HG02943 (cell line): Measurements from ENCODE around the gene SH3RF3.
A peak's percentile ranks its signal among the peaks of the same experiment; 100 is the strongest.

ENCODE experiments used
- ATAC-seq: cut with Tn5 transposase; IDR thresholded peaks from one replicate; pipeline ENCODE4 v1.9.1; 2021; ENCODE audit warnings: mild to moderate bottlenecking, low read depth, moderate library complexity; ENCODE audit not compliant: unreplicated experiment

The SH3RF3 gene

DNA sequence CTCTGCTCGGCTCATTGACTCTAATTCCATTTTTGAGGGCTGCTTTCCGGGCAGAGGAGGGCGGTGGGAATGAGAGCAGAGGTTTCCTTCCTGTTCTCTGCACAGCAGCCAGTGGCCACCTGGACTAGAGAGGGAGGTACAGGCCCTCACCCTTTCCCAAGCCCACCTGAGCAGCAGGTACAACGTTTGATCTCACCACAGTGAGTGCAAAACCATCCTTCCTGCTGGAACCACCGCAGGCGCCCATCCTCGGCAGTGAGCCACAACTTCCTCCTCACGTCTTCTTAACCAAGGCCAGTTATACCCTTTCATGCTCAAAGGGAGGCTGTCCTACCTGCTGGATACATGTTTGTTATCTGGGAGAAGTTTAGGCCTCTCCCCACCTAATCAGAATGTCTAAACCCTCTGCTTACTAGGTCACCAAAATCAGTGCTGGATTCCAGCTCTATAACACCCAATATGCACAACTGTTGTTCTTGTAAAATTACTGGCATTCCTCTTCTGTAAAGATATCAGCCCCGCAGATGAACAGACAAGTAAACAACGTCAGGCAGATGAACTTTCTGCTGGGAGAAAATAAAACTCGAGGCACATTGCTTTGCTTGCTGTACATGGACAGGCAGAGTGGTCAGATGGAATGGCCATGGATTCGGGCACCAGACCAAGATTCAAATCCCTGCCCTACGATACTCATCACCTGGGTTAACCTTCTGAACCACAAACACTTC is 191.4 kb downstream of the SH3RF3 start:
- no peak for ATAC-seq

DNA sequence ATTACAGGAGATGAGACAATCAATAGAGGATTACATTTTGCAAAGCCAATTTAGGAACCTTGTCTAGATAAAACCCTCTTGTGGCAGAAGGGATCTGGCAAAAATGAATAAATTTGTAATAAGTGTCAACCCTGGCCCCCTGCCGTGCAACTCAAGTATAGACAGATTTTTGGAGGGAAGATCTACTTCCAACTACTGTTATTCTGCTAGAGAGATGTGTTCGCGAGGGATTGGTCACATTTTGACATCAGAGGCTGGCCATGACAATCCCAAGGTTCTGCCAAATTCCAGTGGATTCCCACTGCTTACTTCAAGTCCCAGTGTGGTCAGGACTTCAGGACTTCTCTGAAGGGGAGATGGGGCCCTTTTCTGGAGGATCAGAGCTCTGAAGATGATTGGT is 192.6 kb downstream of the SH3RF3 start:
- no peak for ATAC-seq

DNA sequence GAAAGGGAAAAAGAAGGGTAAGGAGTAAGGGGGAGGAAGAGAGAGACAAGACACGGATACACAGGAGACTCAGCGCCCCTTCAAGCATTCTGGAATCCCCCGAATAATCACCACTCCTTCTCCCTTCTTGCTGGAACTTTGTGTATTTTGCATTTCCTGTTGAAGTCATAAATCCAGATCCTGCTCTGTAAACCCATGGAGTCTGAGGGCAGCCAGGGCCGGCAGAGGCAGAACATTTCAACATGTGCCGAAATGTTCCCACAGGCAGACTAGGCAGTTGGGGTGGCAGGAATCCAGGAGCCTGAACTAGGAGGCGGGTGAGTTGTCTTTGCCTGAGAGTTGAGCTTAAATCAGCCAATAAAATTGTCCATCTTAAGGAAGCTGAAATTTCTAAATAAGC is 193.1 kb downstream of the SH3RF3 start:
- ATAC-seq = no peak

DNA sequence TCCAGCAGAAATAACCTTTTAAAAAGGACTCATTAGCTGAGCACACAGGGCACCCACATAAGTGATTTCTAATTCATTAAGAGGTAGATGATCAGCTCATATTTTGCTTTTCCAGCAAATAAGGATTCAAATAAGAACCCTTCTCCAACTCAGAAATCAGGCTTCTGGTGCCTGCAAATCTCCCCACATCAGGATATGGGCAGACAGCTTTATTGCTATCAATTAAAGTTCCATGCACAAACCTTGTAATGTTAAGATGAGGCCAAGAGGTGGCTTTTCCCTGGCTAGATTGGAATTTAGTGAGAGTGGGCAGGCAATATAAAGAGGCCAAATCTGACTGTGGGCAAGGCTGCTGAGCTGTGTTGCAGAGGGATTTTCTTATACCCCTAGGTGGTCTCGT is 193.6 kb downstream of the SH3RF3 start:
- no peak for ATAC-seq

DNA sequence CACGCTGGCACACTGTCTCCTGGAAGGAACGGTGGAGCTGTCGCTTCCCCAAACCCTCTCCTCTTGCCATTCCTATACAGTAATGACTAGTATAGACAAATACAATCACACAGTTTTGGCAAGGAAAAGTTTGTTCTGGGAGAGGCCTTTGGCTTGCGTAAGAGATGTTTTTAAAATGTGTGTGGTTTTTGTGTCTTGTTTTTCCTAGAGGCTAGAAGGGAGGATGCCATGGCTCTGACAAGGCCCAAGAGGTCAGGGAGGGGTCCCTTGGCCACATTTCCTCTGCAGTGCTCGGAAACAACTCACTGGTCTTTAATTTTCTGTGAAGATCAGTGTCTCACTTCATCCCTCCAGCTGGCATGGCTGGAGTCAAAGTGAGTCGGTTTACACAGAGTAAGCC is 195.9 kb downstream of the SH3RF3 start:
- ATAC-seq = no peak

DNA sequence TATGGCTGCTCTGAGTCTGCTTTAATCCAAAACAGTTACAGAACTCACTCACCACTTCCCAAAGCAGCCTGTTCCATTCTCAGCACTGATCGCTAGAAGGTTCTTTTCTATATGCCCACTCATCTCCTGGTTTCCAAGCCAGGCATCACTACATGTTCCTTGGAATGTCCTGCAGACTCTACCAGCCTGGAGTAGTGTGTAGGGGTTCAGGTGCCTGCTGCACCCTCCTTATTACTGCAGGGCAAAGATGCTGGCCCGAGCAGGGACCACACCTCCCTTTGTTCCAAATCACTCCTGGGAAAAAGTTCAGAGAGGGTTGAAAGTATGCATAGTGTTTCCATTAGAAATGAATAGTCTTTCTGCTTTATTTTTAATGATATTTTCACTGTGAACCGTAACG is 196.6 kb downstream of the SH3RF3 start:
- ATAC-seq = no peak

DNA sequence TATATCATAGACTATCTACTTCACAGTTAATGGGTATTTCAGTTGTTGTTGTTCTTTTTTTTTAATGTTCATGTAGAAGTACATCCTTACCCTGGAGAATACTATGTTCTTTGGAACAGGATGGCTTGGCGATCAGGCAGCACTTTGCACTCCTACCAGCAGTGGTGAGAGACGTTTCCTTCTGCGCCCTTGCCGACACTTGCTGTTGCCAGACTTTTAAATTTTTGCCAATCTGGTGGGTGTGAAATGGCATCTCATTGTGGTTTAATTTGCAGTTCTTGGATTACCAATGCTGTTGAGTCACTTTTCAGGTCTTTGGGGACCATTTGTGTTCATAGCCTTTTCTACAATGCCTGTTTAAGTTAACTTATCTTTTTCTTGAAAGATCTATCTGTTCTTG is 197.3 kb downstream of the SH3RF3 start:
- no peak for ATAC-seq

DNA sequence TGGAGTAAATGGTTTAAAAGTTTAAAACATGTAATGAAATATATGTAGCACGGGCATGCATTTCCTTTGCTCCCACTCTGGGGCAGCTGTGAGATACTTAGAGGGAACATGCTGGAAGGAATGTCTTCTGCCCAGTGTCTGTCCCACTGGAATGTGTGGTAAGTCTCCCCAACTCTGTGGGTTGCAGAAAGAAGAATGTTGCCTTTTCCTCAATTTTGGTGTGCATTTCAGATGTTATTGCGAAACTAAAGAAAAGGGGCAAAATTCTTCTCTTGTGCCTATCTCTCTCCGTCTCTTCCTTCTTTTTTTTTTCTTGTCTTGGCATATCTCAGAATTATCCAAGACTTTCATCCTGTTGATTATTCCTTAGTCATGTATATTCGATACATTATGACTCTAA is 201.1 kb downstream of the SH3RF3 start:
- no peak for ATAC-seq

DNA sequence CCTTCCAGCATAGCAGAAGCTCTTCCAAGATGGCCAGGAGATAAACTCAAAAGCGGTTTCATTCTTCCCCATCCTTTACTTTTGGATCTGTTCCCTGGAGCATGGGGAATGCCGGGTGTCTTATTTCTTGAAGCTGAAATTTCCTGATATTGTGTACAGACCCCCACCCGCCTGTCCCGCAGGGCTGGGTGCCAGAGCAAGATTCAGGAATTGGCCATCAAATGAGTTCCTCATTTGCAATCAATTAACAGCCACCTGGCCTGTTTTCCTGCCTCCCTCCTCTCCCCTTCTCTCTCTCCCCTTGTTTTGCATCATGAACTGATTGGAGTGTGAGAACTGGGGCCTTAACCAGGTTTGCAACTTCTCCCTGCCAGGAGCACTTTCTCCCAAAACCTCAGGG is 202.1 kb downstream of the SH3RF3 start:
- ATAC-seq = no peak

DNA sequence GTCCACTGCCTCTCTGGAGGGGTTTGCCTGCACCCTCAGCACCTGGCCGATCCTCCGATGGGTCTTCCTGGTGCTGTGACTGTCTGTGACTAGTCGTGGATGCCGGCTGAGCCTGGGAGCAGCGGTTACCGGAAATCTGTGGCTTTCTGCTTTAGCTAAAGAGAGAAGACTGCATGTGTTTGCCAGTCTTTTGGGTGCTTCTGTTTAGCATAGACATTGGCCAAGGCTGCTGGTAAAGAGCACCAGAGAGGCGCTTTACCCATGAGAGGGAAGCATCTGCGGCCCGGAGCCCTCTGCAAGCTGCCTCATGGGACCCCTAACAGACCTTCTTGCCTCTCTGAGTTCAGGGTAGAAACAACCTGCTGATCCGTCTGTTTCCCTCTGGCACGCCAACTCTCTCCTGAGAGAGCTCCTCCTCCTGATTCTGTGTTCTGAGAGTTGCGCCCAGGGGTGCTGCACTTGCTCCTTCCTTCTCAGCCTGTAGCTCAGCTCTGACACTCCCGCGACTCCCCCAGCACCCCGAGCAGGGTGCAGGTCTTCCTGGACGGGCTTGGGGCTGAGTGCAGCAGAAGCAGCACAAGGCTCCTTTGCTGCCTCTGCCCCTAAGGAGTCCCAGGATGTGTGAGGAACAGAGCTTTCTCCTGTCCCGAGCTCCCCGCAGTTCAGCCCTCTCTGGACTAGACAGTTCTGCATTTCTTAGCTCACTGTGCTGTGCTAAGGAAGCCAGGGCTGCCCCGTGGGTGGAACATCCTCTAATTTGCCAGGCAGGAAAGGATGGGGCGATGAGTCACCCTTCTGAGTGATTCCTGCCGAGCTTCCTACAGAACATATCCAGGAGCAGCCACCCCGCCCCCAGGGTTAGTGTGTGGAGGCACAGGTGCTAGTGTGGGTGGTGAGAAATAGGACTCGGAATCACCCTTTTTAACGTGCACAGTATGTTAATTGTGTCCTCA is 203.2 kb downstream of the SH3RF3 start:
- peak; percentile 48 for ATAC-seq

DNA sequence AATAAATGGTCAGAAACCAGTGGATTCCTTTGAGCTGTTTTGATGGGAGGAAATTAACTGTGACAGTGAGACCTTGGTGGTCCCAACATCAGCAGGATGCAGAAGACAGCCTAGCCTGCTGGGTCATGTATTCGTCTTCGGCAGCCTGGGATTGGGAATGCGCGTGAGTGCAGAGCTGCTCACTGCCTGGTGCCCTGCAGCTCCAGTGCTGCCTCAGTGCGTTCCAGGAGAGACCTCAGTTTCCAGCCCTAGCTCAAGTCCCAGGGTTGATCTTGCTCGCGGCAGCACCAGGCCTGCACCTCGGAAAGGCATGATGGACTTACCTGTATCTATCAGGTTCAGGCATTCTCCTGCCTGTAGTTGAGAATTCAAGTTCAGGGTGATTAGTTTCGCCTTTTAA is 203.9 kb downstream of the SH3RF3 start:
- no peak for ATAC-seq

DNA sequence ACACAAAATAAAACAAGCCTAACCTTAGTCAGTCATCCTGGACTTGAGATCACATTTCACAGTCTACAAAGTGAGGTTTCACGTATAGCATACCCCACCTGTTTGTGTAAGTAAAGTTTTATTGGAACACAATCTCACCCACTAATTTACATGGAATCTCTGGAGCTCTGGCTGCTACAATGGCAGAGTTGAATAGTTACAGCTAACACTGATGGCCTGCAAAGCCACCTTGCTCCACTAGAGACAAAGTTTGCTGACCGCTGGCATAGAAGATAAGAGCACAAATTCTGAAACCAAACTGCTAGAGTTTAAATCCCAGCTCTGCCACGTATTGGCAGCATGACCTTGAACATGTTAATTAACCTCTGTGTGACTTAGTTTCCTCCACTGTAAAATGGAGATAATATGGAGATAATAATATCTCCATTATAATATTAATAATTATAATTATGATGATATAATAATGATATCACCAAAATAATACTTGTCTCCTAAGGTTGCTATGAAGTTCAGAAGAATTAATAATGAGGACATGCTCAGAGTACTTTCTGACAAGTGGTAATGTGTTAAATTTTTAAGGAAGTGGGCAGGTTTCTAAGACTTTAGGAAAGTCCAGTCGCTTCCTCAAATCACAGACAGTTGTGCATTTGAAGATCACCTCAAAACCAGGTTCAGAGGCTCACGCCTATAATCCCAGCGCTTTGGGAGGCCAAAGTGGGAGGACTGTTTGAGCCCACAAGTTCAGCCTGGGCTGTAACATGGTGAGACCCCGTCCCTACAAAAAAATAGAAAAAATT is 204.6 kb downstream of the SH3RF3 start:
- ATAC-seq = no peak

DNA sequence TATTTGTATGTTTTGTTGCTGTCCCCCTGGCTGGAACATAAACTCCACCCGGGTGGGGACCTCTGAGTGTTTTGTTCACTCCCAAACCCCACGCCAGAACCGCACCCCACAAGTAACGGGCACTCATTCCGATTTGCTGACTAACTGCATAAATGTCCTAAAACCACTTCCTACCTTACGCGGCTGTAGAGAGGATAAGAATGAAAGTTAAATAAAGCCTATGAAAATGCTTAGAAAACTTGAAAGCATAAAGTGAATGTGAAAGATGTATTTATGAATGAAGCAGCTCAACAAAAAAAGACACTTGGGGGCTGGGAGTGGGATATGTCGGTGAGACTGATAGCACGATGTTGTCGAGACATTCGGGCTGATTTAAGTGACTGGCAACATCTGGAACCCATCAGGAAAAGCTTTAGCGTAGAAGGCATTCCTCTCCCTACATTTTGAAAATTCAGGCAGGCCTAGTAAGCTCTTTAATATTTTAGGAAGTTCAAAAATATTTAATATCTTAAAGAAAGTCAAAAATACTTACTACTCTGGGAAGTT is 206.7 kb downstream of the SH3RF3 start:
- no peak for ATAC-seq

DNA sequence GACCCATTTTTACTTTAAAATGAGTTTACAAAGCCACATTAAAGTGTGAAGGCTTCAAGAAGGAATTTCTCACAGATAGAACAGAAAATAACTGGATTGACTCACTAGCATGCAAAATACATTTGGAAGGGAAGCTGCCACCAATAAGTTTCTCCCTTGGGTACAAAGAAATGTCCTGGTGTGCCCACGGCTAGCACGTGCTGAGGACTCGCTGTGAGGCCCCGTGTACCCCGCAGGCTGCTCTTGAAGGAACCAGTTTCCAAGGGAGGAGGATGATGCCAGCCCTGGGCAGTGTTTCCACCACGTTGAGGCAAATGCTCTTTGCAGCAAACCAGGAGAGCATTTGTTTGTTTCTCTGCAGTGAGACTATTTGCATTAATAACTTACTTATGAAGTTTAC is 207.3 kb downstream of the SH3RF3 start:
- no peak for ATAC-seq

DNA sequence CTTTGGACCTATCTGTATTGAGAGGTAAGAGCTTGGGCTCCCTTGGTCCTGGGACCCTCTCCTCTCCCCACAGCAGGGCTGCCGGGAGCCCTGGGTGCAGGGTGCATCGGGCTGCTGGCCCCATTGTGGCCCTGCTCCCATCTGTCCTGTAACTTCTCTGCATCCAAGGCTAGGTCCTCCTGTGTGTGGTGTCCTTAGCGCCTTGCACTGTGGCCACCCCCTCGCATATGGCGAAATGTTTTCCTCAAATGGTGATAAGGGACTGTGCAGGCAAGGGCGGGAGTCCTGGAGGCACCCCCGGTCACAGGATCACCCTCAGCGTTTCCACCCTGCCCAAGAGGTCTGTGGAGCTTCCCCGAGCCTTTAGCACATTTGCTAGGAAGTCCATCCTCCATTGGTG is 208.2 kb downstream of the SH3RF3 start:
- ATAC-seq = no peak

DNA sequence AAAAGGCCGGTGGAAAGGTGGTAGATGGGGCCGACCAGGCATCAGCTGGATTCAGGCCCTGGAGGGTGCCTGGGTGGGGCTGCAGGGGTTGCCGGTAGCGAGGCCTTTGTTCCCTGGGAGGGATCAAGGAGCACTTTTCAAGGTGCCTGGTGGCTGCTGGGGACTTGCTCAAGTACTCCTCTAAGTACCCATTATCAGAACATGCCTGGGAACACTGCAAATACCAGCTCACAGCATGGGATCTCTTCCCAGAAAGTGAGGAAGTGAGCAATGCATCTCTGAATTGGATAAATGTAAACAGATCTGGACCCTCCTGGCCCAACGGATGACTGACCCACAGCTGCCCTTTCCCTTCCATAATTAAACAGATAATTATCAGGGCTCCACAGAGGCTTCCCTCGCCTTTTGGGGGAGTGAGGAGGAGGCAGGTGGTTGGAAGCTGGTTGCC is 210.5 kb downstream of the SH3RF3 start:
- no peak for ATAC-seq

DNA sequence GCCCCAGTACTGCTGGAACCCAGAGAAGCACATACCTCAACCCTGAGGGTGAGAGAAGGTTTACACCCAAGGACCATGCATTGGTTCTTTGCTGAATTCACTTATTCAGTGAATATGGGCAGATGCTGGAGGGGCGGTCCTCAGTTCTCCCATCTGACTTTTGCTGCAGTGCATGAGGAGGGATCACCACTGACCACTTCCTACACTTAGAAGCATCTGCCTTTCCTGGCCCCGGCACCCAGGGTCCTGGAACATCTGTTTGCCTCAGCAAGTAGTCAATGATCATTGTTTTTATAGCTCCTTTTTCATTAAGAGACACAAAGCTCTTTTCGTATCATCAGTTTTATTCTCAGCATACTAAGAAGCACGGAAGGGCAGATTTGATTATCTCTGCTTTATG is 211.4 kb downstream of the SH3RF3 start:
- no peak for ATAC-seq

DNA sequence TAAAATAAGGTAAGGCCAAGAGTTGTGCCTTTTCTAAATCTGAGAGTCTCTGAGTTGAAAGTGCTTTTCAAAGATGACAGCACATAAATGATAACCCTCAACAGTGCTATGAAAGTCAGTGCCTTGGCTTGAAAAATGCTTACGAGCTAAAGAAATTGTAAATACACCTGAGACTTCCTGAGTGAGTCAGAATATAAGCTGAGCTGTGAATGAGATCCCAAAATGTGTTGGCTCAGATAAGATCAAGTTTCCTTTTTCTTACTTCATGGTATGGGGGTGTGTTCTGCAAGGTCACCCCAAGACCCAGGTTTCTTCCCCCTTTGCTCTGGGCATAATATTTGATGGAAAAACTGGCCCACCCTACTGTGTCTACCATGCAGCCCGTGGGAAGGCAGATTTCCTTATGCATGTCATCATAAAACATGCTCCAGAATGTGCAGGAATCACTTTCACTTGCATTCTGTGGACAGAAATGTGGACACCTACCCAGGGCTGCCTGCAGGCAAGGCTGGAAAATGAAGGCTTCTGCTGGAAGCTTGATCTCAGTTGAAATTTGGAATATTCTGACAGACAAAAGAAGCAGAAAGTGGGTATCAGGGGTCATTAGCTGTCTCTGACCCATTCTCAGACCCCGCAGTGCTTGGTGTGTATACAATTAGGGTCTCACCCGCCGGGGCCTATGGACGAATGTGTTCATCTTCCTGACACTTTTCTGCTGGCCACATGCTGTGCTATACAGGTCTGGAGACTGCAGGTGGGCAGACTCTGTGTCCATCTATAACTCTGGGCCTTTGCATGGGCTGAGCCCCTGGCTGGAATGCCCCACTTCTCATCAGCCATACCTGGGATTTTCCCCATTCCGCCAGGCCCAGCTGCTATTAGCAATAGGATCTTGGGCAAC is 212.6 kb downstream of the SH3RF3 start:
- no peak for ATAC-seq

DNA sequence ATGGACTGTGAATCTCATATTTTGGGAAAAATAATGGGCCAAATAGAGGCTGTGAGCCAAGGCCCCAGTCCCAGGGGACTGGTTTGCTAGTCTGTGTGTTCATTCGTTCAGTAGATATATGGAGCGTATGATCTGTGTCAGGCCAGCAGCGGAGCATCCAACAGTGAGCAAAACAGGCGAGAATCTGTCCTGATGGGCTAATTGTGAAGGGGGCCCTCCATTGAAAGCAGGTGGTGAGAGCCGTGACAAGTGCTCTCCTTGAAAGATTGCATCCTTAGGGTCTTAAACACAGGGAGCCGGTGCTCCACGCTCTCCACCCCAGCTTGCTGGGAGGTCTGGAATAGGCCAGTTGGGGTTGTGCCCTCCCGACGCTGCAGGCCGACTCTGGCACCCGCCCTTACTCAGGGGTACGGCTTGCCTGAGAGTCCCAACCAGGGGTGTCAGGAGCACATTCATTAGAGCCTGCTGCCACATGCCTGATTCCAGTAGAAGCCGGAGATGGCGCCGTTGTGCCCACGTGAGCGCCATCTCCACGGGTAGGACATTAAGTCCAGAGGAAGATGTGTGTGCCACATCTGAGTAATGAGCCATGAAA is 213.3 kb downstream of the SH3RF3 start:
- ATAC-seq = no peak
